Measurements from ENCODE around the gene SEC62.

The SEC62 gene

GRCh38 chr3:169966428-169966950, at the start of gene SEC62:
SEC62 (plus strand) TSS chr3:169966807; CDS start chr3:169966823, 16 bp downstream.
- DNase-seq = peak; percentile 93 to 97 (median 97)

- DNase-seq = no peak
Measured at GRCh38 chr3:169923189-169923588, 43.4 kb upstream of the SEC62 start.

GRCh38 chr3:169923831-169924230, 42.8 kb upstream of the SEC62 start:
- DNase-seq = no peak

- DNase-seq = peak; percentile 26 to 39 (median 34)
Measured at GRCh38 chr3:169929830-169930519, 36.6 kb upstream of the SEC62 start.

GRCh38 chr3:169930843-169931242, 35.8 kb upstream of the SEC62 start:
- no peak for DNase-seq

GRCh38 chr3:169931747-169932520, 34.7 kb upstream of the SEC62 start:
- DNase-seq = no peak

- no peak for DNase-seq
Measured at GRCh38 chr3:169939320-169939719, 27.3 kb upstream of the SEC62 start.

GRCh38 chr3:169939751-169940150, 26.9 kb upstream of the SEC62 start:
- DNase-seq = no peak

- DNase-seq = peak in 1 of 3 donors; percentile 22
Measured at GRCh38 chr3:169940470-169941181, 26.0 kb upstream of the SEC62 start.

GRCh38 chr3:169945313-169945712, 21.3 kb upstream of the SEC62 start:
- DNase-seq = peak; percentile 76 to 92 (median 84)

GRCh38 chr3:169946336-169946735, 20.3 kb upstream of the SEC62 start:
- no peak for DNase-seq

GRCh38 chr3:169948559-169949448, 17.8 kb upstream of the SEC62 start:
- no peak for DNase-seq

GRCh38 chr3:169952045-169952444, 14.6 kb upstream of the SEC62 start:
- peak; percentile 73 to 89 (median 88) for DNase-seq

GRCh38 chr3:169953462-169954141, 13.0 kb upstream of the SEC62 start:
- DNase-seq = no peak

- peak; percentile 64 to 87 (median 83) for DNase-seq
Measured at GRCh38 chr3:169954142-169954756, 12.4 kb upstream of the SEC62 start.

- DNase-seq = peak in 2 of 3 donors; percentile 37 to 46
Measured at GRCh38 chr3:169955406-169955805, 11.2 kb upstream of the SEC62 start.

- no peak for DNase-seq
Measured at GRCh38 chr3:169964176-169964575, 2.4 kb upstream of the SEC62 start.

GRCh38 chr3:169965562-169966427, 812 bp upstream of the SEC62 start:
- DNase-seq = no peak

- DNase-seq = peak; percentile 70 to 73 (median 72)
Measured at GRCh38 chr3:169966951-169967915, 626 bp downstream of the SEC62 start.
